Activated CD4-positive, alpha-beta T cell treated with anti-CD3 and anti-CD28 coated beads, Interleukin-2, amount 50 U/mL, for 1 hour (primary cell): Measurements from ENCODE around the gene GALNTL6.
"Not testable (repeated sequence)": the region's sequence is repeated elsewhere in the genome, so short reads cannot be mapped to it uniquely, and the experiment has no call there.

Source experiments
- DNase-seq: peaks from one replicate; pipeline ENCODE4 v3.0.0-alpha.2; 2020

The GALNTL6 gene

GRCh38 chr4:172830295-172830764 lies 1017.1 kb downstream of the GALNTL6 start:
- DNase-seq: no peak

- DNase-seq: no peak
These were observed 1023.5 kb downstream of the GALNTL6 start for GRCh38 chr4:172836661-172837060.

DNA sequence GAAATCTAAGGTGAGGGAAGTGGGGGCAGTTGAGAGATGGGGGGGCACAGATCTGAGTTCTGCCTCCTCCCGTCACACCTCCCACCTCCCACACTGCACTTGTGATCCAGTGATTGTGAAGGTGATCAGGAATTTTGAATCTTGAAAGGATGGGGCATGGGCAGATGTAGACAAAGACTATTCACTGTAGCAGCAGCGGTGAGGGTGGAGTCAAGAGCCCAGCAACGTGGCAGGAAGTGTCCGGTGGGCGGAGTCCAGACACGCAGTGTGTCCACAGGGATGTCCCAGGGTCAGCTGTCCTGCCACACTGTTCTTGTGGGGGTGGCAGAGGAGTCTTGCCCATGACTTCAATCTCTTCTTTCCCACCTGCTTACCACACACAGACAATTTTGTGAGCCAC lies 1024.9 kb downstream of the GALNTL6 start:
- DNase-seq: no peak

DNA sequence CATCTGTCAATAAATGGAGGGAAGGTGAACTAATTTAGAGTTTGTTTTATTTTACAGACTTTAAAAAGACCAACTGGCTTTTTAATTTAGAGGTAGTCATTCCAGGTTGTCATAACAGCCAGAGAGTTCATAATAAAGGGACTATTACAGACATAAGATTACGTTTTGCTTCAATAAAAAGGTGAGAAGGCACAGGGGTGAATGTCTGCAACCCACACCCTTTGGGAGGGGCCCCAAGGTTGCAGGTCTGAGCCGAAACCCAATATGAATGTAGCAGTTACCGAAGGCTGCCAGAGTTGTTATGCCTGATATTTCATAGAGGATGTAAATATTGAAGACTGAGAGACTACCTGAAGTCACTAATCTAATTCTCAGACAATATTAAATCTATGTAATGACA lies 1025.7 kb downstream of the GALNTL6 start:
- no peak for DNase-seq

- DNase-seq: no peak
These were observed 1029.6 kb downstream of the GALNTL6 start for GRCh38 chr4:172842779-172843178.

DNA sequence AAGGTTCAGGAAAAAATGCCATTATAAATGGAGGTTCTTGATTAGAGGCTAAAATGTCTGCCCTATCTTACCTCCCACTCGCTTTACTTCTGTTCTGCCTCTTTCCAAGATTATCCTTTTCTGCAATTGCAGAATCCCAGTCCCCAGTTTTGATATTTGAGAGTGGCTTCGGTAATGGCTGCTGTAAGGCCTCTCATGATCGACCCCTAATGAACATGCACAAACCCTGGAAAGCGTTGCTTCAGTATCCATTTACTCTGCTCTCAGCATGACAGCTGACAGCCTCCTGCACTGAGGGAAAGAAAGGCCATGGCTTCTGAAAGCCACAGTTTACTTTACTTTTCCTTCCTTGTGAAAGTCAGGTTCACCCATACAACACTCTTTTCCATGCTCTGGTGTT lies 1030.0 kb downstream of the GALNTL6 start:
- no peak for DNase-seq

DNA sequence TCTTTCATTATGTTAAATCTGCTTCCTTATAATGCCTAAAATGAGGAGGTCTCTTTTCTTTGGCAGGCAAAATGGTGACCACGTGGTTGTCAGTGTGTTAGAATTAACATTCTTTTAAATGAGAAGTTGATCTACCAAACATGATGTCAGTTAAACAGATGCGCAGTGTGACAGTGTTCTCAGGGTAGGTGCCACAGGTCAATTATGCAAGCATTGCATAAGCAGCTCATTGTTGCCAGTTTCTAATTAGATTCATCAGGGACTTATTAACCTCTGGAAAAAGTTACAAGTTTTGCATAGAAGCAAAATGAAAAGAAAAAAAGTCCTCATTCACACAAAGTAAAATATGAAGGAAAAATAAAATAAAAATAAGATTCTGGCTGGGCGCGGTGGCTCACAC lies 1031.4 kb downstream of the GALNTL6 start:
- no peak for DNase-seq

DNA sequence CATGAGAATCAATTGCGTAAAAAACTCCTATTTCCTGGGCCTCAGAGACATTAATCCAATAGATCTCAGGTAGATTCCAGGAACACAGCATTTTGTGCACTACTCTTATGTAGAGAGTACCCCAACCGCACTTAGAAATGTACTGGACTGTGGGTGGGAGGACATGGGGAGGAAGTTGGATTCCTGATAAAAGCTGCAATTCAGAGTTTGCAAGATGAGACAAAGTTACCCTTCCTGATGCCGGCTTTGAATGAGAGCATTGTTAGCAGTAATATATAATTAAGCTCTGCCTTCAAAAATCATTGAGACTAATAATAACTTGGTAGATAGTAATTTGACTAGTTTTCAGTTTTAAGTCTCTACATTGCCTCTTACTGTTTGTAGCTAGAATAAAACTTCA lies 1032.1 kb downstream of the GALNTL6 start:
- no peak for DNase-seq

- no peak for DNase-seq
These were observed 1037.6 kb downstream of the GALNTL6 start for GRCh38 chr4:172850838-172851237.

GRCh38 chr4:172851534-172851933 lies 1038.3 kb downstream of the GALNTL6 start:
- DNase-seq: no peak

DNA sequence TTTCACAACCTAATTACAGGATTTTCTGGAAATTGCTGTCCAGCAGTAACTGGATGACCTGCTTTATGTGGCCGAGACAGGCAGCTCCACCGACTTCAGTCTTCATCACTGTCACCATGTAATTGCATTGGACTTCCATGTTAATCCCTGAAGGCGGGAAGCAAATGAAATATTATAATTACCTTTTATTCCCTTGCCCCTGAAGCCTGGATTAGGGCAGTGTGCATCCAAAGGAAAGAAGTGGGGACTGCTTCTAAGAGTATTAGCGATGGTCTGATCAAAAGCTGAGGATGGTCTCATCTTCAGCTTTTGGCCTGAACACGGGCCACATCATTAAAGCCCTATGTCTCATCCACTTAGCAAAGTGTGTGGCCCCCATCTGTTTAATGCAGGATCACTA lies 1043.8 kb downstream of the GALNTL6 start:
- no peak for DNase-seq

DNA sequence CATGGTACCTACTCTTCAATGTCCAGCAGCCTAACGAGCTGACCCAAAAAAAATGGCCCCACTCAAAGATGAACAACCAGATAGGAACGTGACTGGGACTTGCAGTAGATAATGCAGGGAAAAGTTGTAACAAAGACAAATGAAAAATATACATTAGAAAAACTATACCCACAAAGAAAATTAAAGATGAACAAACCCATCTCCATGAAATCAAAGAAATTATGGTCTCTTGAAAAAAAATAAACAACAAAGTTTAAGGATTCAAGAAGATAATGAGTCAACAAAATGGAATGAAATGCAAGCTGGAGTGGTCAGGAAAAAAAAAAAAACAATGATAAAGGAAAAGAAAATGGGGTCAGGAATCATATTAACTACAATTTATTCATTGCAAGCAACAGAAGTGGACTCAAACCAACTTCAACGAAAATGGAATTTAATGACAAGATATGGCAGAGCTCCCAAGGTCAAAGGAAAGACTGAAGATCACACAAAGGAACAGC lies 1045.6 kb downstream of the GALNTL6 start:
- DNase-seq: no peak

DNA sequence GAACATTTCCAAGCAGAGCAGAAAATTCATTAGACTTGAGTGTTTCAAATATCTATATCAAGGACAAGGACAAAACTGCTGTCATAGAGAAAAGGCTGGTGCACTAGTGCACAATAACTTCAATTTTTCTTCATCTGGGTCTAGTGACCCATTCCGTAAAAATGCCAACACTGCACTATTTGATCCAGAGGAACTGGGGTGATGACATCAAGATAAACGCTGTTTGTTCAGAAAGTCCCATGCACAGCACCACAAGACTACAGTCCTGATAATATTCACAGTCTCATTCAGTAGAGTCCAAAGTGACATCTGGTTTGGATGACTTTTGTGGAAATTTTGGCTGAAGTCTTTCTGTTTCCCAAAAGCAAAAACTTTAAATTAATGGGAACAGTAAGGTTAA lies 1051.9 kb downstream of the GALNTL6 start:
- no peak for DNase-seq

DNA sequence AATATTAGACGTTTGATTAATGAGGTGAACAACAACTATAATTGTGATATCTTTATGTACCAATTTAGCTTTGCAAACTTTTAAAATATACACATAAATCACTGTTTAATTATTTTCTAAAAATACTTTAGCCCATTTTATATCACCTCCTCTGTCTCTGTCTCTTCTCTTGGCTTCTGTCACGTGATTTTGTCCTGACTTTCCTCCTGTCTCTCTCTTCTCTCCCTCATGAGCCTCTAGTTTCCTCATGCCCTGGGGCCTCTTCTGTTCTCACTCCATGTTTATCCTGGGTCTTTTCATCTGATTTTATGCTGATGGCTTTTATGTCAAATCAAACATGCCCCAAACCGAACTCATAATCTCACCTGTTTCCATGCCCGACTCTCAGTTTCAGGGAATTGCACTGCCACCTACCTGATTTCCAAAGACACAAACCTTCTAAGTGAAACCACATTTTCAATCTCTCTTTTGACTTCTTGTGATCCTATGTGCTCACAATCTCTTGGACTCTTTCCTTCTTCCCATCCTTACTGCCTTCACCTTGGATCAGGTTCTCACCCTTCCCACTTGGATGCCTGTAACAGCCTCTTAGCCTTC lies 1052.4 kb downstream of the GALNTL6 start:
- DNase-seq: no peak

GRCh38 chr4:172866421-172866820 lies 1053.2 kb downstream of the GALNTL6 start:
- no peak for DNase-seq

DNA sequence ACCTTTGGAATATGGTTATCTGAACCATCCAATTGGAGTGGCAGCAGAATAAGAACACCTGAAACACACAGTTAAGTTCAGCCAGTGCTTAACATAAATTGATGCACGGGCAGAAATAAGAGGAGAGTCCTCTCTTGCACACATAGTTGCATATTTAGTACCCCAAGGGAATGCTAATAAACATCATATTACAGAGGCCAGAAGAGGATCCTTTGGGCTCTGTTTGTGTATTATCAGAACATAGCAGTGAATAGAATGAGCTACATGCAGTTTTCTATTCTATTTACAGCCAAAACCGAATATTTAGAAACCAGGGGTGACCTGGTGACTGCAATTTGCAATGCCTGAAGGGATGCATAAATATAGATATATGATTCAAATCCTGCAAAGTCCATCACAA lies 1054.6 kb downstream of the GALNTL6 start:
- no peak for DNase-seq

DNA sequence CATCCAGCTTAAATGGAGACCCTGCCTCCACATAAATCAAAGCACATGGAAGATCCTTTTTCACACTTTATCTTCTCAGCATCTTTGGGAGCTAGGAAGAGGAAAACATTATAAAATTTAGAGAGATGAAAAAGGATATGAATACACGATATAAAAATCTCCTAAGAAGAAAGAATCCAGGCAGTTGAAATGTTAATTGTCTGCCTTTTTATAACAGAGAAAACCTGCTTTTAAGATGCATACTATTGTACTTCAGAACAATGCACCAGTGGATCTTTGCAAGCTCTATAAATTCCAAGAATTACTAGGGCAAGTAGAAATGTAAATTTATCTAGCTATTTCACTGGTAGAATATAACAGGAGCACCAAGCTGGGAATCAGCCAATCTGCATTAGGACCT lies 1055.1 kb downstream of the GALNTL6 start:
- DNase-seq: no peak

DNA sequence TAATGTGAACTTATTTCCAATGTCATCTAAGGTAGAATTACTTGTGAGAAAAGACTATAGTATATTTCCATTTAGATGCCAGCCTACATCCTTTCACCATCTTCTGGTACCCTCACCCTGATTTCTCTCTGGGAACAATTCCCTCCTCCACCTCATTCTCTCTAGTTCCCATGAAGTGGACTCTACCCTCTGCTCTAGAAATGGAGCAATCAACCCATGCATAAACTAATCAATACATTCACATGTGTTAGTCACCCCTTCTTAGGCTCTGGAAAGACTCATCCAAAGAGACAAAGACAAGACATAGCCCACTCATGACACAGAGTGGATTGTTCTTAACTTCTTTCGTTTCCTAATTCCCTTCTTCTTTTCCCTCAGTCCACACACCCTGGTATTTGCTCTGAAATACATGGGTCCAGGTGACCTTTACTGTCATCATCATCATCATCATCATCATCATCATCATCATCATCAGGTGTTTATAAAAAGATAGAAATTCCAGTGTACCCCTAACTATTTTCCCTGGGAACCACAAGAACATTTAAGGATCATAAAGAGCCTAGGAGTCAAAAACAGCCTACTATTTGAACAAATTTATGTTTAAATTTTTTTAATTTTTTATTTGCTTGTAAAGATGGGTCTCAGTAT lies 1056.5 kb downstream of the GALNTL6 start:
- DNase-seq: no peak

- no peak for DNase-seq
These were observed 1058.2 kb downstream of the GALNTL6 start for GRCh38 chr4:172871381-172871780.

- no peak for DNase-seq
These were observed 1061.7 kb downstream of the GALNTL6 start for GRCh38 chr4:172874944-172875343.

DNA sequence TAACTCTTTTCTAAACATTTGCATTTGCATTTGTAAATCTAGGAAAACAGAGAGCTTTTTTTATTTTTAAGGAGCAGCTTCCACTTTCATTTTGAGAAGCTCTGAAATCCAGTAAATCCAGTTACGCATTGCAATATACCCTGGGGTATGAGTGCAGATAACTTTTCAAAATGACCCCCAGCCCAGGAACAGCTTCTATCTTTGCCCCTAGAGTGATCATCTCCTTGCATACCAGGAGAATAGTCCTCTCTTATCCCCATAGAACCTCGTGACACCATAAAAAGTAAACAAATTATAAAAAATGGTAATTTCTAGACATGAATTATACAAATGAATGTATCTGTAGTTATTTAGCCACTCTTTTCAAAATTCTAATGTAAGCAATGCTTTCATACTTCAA lies 1063.2 kb downstream of the GALNTL6 start:
- DNase-seq: no peak

- no peak for DNase-seq
These were observed 1068.4 kb downstream of the GALNTL6 start for GRCh38 chr4:172881645-172882044.

DNA sequence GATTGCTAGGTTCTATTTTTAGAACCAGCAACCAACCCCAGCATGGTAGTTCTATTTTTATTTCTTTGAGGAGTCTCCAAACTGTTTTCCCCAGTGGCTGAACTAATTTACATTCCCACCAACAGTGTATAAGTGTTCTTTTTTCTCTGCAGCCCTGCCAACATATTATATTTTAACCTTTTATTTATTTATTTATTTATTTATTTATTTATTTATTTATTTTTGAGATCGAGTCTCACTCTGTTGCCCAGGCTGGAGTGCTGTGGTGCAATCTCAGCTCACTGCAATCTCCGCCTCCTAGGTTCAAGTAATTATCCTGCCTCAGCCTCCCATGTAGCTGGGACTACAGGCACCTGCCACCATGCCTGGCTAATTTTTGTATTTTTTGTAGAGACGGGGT lies 1074.2 kb downstream of the GALNTL6 start:
- DNase-seq: not testable (repeated sequence)

- no peak for DNase-seq
These were observed 1074.8 kb downstream of the GALNTL6 start for GRCh38 chr4:172887959-172888358.

- DNase-seq: no peak
These were observed 1079.1 kb downstream of the GALNTL6 start for GRCh38 chr4:172892300-172892699.
